Measurements from ENCODE around the gene AP3S2.

GRCh38 chr15:89860891-89861290 is 32.9 kb downstream of the AP3S2 start:
- TF ChIP-seq CTCF (IDR thresholded peaks at IDR 0.05) (no peak), POLR2AphosphoS5 (IDR thresholded peaks at IDR 0.05) (no peak)

Measured in suprapubic skin (tissue), 3 donors.